CD4-positive, alpha-beta T cell (primary cell): ENCODE measurements around the gene UNC119. TPM values are rescaled to one million over a fixed set of nuclear protein-coding genes. Genes with fewer than 3 reads are reported as not detected.

Experiments
- ATAC-seq: fragments of 200-7000 bp; cut with Tn5 transposase; one replicate; pipeline ENCODE4 v1.10.0; 2022; ENCODE audit warnings: mild to moderate bottlenecking; ENCODE audit not compliant: poor library complexity
- CTCF ChIA-PET: fragments of 350-600 bp; sonication (Branson Sonifier 250); formaldehyde crosslinking; loops from one replicate; lab custom pipeline; 2021; ENCODE audit warnings: antibody characterized with exemption, inconsistent platforms; lab: Charles Lee
- POLR2A ChIA-PET: fragments of 350-600 bp; sonication (Branson Sonifier 250); formaldehyde crosslinking; loops from one replicate; lab custom pipeline; 2021; ENCODE audit warnings: antibody characterized with exemption, inconsistent platforms; lab: Charles Lee
- DNase-seq, 14 experiments: peaks; one replicate each; pipeline ENCODE4 v3.0.0-alpha.2; 2013 to 2020; ENCODE audit warnings: mixed read lengths in 2 of 14
- H3K27ac ChIP-seq, 2 donors: one replicate each; pipeline versions ENCODE4 v1.5.1 to v1.7.0; 2013; ENCODE audit warnings: low read length in 2 of 2, low read depth in 1 of 2, mild to moderate bottlenecking in 1 of 2
- H3K27me3 ChIP-seq, 2 experiments: 1 replicate in 1 of 2; 2 replicates in 1 of 2; pipeline versions ENCODE4 v1.6.1 to v1.7.0; 2013; ENCODE audit warnings: low read length in 2 of 2, control low read depth in 1 of 2, mild to moderate bottlenecking in 1 of 2, moderate library complexity in 1 of 2; ENCODE audit not compliant: insufficient read depth in 2 of 2, control insufficient read depth in 1 of 2
- H3K36me3 ChIP-seq: one replicate; pipeline ENCODE4 v1.6.1; 2013; ENCODE audit warnings: low read length, control low read depth; ENCODE audit not compliant: insufficient read depth
- H3K4me1 ChIP-seq: one replicate; pipeline ENCODE4 v1.6.1; 2013; ENCODE audit warnings: low read length, control low read depth; ENCODE audit not compliant: insufficient read depth
- H3K4me3 ChIP-seq: one replicate; pipeline ENCODE4 v1.5.1; 2013; ENCODE audit warnings: mild to moderate bottlenecking, low read length, moderate library complexity
- H3K9me3 ChIP-seq, 2 experiments: 1 replicate in 1 of 2; 2 replicates in 1 of 2; pipeline versions ENCODE4 v1.6.1 to v1.7.0; 2013; ENCODE audit warnings: low read length in 2 of 2, mild to moderate bottlenecking in 2 of 2, control low read depth in 1 of 2, moderate library complexity in 1 of 2; ENCODE audit not compliant: control insufficient read depth in 1 of 2, insufficient read depth in 1 of 2
- H3K27ac Mint-ChIP-seq: one replicate; pipeline ENCODE4 v1.8.0; 2020; ENCODE audit warnings: mixed read lengths
- H3K27me3 Mint-ChIP-seq: one replicate; pipeline ENCODE4 v1.8.0; 2021; ENCODE audit warnings: mixed read lengths
- H3K36me3 Mint-ChIP-seq: one replicate; pipeline ENCODE4 v1.8.0; 2021; ENCODE audit warnings: low read depth, mixed read lengths
- H3K4me1 Mint-ChIP-seq: one replicate; pipeline ENCODE4 v1.8.0; 2021; ENCODE audit warnings: low read depth, mixed read lengths
- H3K4me3 Mint-ChIP-seq: one replicate; pipeline ENCODE4 v1.8.0; 2020; ENCODE audit warnings: mild to moderate bottlenecking, mixed read lengths
- H3K9me3 Mint-ChIP-seq: one replicate; pipeline ENCODE4 v1.8.0; 2020; ENCODE audit warnings: mixed read lengths
- intact Hi-C, 2 experiments: fragments of 100-400 bp; cut with DNase I in 1 of 2; cut with micrococcal nuclease in 1 of 2; formaldehyde crosslinking; loops; one replicate each; pipeline versions ENCODE4 v1.15.1 to v1.9.0; 2023 to 2025; cut with DNase I, micrococcal nuclease
- total RNA-seq, 174 experiments: library from RNA in 2 of 174; stranded (reverse) in 2 of 174; gene quantifications; one replicate each; pipeline ENCODE4 v1.2.3 and lab custom pipeline; 2021 to 2026
- TF ChIP-seq, protein P1 (sequence below): fragments of 200-600 bp; IDR thresholded peaks from one replicate; pipeline ENCODE4 v1.8.0; 2022; ENCODE audit warnings: antibody characterized with exemption, mild to moderate bottlenecking

Gene UNC119
- total RNA-seq, 2 experiments from 2014 or later = 77.1 to 83.9 TPM

DNA sequence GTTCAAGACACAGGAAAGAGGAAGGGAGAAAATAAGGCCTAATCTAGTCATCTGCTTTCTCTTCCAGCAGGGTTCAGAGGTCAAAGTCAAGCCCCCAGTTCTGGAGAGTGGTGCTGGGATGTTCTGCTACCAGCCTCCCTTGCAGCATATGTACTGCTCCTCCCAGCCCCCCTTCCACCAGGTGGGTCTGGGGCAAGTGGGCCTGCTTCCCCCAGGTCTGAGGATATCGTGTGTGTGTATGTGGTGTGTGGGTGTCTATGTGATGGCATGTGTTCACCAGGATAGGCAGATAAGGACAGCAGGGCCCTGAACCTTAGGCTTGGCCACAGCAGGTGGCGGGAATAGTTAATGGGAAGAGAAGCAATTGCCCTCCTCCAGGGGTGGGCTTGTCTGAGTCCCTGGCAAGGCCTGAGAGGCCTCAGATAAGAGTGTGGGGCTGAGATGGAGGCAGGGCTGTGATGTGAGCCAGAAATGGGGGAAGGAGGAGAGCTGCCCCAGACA is 25.2 kb downstream of the UNC119 start:
- H3K4me1 ChIP-seq = no peaks in the 10 kb centered on the region
- H3K4me1 Mint-ChIP-seq = no peaks in the 10 kb centered on the region
- no peaks in the 10 kb centered on the region for H3K27me3 Mint-ChIP-seq
- no peak overlapping the region for H3K27ac Mint-ChIP-seq
- no peak overlapping the region for H3K27ac ChIP-seq
- DNase-seq (no peak), ATAC-seq (no peak)
- H3K36me3 ChIP-seq = no peaks in the 10 kb centered on the region
- TF ChIP-seq, protein P1, sequence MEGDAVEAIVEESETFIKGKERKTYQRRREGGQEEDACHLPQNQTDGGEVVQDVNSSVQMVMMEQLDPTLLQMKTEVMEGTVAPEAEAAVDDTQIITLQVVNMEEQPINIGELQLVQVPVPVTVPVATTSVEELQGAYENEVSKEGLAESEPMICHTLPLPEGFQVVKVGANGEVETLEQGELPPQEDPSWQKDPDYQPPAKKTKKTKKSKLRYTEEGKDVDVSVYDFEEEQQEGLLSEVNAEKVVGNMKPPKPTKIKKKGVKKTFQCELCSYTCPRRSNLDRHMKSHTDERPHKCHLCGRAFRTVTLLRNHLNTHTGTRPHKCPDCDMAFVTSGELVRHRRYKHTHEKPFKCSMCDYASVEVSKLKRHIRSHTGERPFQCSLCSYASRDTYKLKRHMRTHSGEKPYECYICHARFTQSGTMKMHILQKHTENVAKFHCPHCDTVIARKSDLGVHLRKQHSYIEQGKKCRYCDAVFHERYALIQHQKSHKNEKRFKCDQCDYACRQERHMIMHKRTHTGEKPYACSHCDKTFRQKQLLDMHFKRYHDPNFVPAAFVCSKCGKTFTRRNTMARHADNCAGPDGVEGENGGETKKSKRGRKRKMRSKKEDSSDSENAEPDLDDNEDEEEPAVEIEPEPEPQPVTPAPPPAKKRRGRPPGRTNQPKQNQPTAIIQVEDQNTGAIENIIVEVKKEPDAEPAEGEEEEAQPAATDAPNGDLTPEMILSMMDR = no peak
- H3K4me3 ChIP-seq = no peak overlapping the region
- no peaks in the 10 kb centered on the region for H3K36me3 Mint-ChIP-seq
- intact Hi-C loops = no loop called here
- ChIA-PET POLR2A (no interaction called here), CTCF (no interaction called here)
- no peaks in the 10 kb centered on the region for H3K9me3 Mint-ChIP-seq
- no peaks in the 10 kb centered on the region for H3K27me3 ChIP-seq
- H3K4me3 Mint-ChIP-seq = no peak overlapping the region
- H3K9me3 ChIP-seq = no peaks in the 10 kb centered on the region

DNA sequence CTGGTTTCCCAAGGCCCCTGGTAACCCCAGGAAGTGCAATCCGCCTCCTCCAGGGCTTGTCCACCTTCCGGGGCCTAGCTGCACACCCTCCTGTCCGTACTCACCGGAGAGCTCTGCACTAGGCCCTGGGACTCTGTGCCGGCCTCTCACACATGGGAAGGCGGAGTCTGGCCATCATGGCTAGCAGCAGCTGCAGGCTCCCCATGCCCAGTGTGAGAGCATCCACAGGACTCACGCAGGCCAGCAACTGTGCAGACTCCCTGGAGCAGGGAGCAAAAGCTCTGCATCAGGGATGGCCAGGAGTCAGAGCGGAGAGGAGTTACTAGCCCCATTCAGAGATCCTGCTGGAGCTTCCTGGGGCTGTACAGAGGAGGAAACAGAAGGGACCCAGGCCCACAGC is 26.0 kb downstream of the UNC119 start:
- ChIA-PET CTCF (no interaction called here), POLR2A (no interaction called here)
- Histone ChIP-seq H3K27ac (no peak overlapping the region), H3K9me3 (no peaks in the 10 kb centered on the region), H3K4me1 (no peaks in the 10 kb centered on the region), H3K36me3 (no peaks in the 10 kb centered on the region), H3K27me3 (no peaks in the 10 kb centered on the region), H3K4me3 (no peak overlapping the region)
- no peak overlapping the region for H3K27ac Mint-ChIP-seq
- DNase-seq (no peak), ATAC-seq (no peak)
- no peaks in the 10 kb centered on the region for H3K27me3 Mint-ChIP-seq
- no peak overlapping the region for H3K4me3 Mint-ChIP-seq
- intact Hi-C loops = no loop called here
- no peaks in the 10 kb centered on the region for H3K4me1 Mint-ChIP-seq
- TF ChIP-seq, protein P1 = no peak
- H3K9me3 Mint-ChIP-seq = no peaks in the 10 kb centered on the region
- no peaks in the 10 kb centered on the region for H3K36me3 Mint-ChIP-seq

DNA sequence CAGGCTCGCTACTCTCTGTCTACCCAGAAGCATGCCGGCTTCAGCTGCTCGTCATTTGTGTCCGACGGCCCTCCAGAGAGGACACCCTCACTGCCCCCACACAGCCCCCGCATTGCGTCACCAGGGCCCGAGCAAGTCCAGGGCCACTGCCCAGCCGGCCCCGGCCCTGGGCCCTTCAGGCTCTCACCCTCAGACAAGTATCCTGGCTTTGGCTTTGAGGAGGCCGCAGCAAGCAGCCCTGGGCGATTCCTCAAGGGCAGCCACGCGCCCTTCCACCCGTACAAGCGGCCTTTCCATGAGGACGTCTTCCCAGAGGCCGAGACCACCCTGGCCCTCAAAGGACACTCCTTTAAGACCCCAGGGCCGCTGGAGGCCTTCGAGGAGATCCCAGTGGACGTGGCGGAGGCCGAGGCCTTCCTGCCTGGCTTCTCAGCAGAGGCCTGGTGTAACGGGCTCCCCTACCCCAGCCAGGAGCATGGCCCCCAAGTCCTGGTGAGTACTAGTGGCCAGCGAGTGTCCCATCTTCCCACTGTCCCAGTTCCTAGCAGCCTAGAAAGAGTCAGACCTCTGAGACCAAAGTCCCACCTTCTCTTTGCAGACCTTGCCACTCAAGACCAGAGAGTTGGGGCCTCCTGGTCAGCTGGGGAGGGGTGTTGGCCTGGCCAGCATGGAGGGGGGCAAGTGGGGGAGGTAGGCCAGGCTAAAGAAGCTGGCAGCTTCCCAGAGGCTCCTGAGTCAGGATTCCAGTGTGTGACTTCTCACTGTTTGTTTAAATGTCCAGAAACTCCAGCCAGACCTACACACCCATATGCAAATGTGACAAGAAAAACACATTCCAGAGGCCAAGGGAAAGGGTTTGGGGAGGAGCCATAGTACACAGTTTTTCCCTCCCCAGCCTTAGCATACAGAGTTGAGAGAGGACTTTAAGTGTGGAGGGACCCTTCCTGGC is 27.7 kb downstream of the UNC119 start:
- Histone ChIP-seq H3K4me1 (no peaks in the 10 kb centered on the region), H3K27ac (no peak overlapping the region), H3K27me3 (no peaks in the 10 kb centered on the region), H3K9me3 (no peaks in the 10 kb centered on the region), H3K36me3 (no peaks in the 10 kb centered on the region), H3K4me3 (no peak overlapping the region)
- Mint-ChIP-seq H3K27ac (no peak overlapping the region), H3K9me3 (no peaks in the 10 kb centered on the region), H3K27me3 (no peaks in the 10 kb centered on the region), H3K4me1 (no peaks in the 10 kb centered on the region), H3K36me3 (no peaks in the 10 kb centered on the region), H3K4me3 (no peak overlapping the region)
- POLR2A ChIA-PET = no interaction called here
- ATAC-seq (no peak), DNase-seq (no peak)
- intact Hi-C loops = no loop called here
- CTCF ChIA-PET = no interaction called here
- TF ChIP-seq, protein P1 = no peak
